Upper lobe of left lung (tissue), 6 donors: ENCODE measurements around the gene RPS2. TPM values are rescaled to one million over a fixed set of nuclear protein-coding genes. Genes with fewer than 3 reads are reported as not detected.
"Not testable (repeated sequence)": the region's sequence is repeated elsewhere in the genome, so short reads cannot be mapped to it uniquely, and the experiment has no call there.

ENCODE experiments used
- ATAC-seq, 2 donors: fragments of 200-7000 bp; cut with Tn5 transposase; one replicate each; pipeline ENCODE4 v1.9.1; 2022; ENCODE audit warnings: mild to moderate bottlenecking in 2 of 2, moderate library complexity in 2 of 2; ENCODE audit not compliant: low FRiP score in 2 of 2
- DNase-seq, 2 donors: peaks; one replicate each; pipeline ENCODE4 v3.0.0-alpha.2; 2019 to 2020
- H3K27ac ChIP-seq, 4 donors: fragments of 200-600 bp; sonication (generic); one replicate each; pipeline ENCODE4 v1.5.1; 2016 to 2019
- H3K27me3 ChIP-seq, 4 donors: fragments of 200-600 bp; sonication (generic); one replicate each; pipeline ENCODE4 v1.5.1; 2017 to 2019
- H3K36me3 ChIP-seq, 4 donors: fragments of 200-600 bp; sonication (generic); one replicate each; pipeline ENCODE4 v1.5.1; 2016 to 2019
- H3K4me1 ChIP-seq, 4 donors: fragments of 200-600 bp; sonication (generic); one replicate each; pipeline ENCODE4 v1.5.1; 2018 to 2019
- H3K4me3 ChIP-seq, 4 donors: fragments of 200-600 bp; sonication (generic); one replicate each; pipeline ENCODE4 v1.5.1; 2017 to 2019; ENCODE audit warnings: mild to moderate bottlenecking in 2 of 4, moderate library complexity in 1 of 4
- H3K9me3 ChIP-seq, 4 donors: fragments of 200-600 bp; sonication (generic); one replicate each; pipeline ENCODE4 v1.5.1; 2018 to 2019
- EP300 ChIP-seq, 4 donors: sonication (generic); formaldehyde crosslinking; IDR thresholded peaks; one replicate each; pipeline ENCODE4 v1.5.1; 2017; ENCODE audit warnings: antibody characterized with exemption in 4 of 4, control low read depth in 2 of 4
- POLR2A ChIP-seq, 4 donors: fragments of 450-650 bp; IDR thresholded peaks; one replicate each; pipeline ENCODE4 v1.5.1; 2016 to 2017; ENCODE audit warnings: antibody characterized with exemption in 4 of 4, mild to moderate bottlenecking in 2 of 4
- POLR2AphosphoS5 ChIP-seq, 2 donors: sonication (generic); formaldehyde crosslinking; IDR thresholded peaks; one replicate each; pipeline ENCODE4 v1.5.1; 2017; ENCODE audit warnings: antibody characterized with exemption in 2 of 2
- WGBS, 2 donors: methylation state at CpG; one replicate each; pipeline ENCODE4 v1.1.5; 2017 to 2018; 5-methylcytosine and 5-hydroxymethylcytosine counted together
- total RNA-seq, 6 donors: library from RNA; depleted of rRNA in 4 of 6; stranded (reverse); fragments of >200 nt in 4 of 6; gene quantifications; one replicate each; pipeline versions ENCODE4 v1.1.0 to v1.2.1, GENCODE V29; 2016 to 2021
- TF ChIP-seq, protein P1 (sequence below), 6 experiments: fragments of 450-650 bp in 4 of 6; fragments of 200-600 bp in 2 of 6; sonication (generic) in 2 of 6; IDR thresholded peaks; one replicate each; pipeline ENCODE4 v1.5.1; 2016 to 2019; ENCODE audit warnings: antibody characterized with exemption in 6 of 6
- donor health status: DM: no; HTN: no; CAD: no; lungs with moderate emphysema.
- donor health status: DM: no; HTN: yes; CAD: no; lungs with severe emphysema.

RPS2 gene
- total RNA-seq = 1,000 to 10,000 TPM; 1,128 to 1,943 (median 1,579) TPM

GRCh38 chr16:1964506-1965395 is at the start of gene RPS2:
Gene RPS2 (minus strand): TSS chr16:1964826. CDS start chr16:1964625, 201 bp downstream.
- H3K4me1 ChIP-seq = peaks cover 26 to 46% (median 30%) of the 10 kb centered on the region in 4 donors
- peak; percentile 79 to 99 (median 91) for TF ChIP-seq POLR2A (IDR thresholded peaks at IDR 0.05)
- TF ChIP-seq EP300 (IDR thresholded peaks at IDR 0.05) = peak in 1 of 4 donors; percentile 63
- peak; percentile 97 to 99 for TF ChIP-seq POLR2AphosphoS5 (IDR thresholded peaks at IDR 0.05)
- TF ChIP-seq, protein P1, sequence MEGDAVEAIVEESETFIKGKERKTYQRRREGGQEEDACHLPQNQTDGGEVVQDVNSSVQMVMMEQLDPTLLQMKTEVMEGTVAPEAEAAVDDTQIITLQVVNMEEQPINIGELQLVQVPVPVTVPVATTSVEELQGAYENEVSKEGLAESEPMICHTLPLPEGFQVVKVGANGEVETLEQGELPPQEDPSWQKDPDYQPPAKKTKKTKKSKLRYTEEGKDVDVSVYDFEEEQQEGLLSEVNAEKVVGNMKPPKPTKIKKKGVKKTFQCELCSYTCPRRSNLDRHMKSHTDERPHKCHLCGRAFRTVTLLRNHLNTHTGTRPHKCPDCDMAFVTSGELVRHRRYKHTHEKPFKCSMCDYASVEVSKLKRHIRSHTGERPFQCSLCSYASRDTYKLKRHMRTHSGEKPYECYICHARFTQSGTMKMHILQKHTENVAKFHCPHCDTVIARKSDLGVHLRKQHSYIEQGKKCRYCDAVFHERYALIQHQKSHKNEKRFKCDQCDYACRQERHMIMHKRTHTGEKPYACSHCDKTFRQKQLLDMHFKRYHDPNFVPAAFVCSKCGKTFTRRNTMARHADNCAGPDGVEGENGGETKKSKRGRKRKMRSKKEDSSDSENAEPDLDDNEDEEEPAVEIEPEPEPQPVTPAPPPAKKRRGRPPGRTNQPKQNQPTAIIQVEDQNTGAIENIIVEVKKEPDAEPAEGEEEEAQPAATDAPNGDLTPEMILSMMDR (IDR thresholded peaks at IDR 0.05) = peak in 2 of 6 experiments; percentile 7 to 31
- ATAC-seq (peak; percentile 97 to 99), DNase-seq (peak; percentile 99 to 100)
- H3K27me3 ChIP-seq = no peaks in the 10 kb centered on the region
- no peaks in the 10 kb centered on the region for H3K9me3 ChIP-seq
- H3K27ac ChIP-seq = peak within 1 kb of the TSS; percentile 98 to 100 (median 98)
- peak within 1 kb of the TSS; percentile 85 to 91 (median 88) for H3K4me3 ChIP-seq
- 0 to 1% methylated on average over 1 to 57 of the region's 97 CpGs for WGBS, 2 donors
- H3K36me3 ChIP-seq = peaks cover 14 to 34% (median 23%) of the 10 kb centered on the region in 4 donors

GRCh38 chr16:2013527-2013926 is 48.9 kb upstream of the RPS2 start:
- no peak overlapping the region for H3K27ac ChIP-seq
- TF ChIP-seq, protein P1 (IDR thresholded peaks at IDR 0.05) = no peak
- no peak for TF ChIP-seq POLR2AphosphoS5 (IDR thresholded peaks at IDR 0.05)
- H3K27me3 ChIP-seq = no peaks in the 10 kb centered on the region
- no peaks in the 10 kb centered on the region for H3K36me3 ChIP-seq
- no peaks in the 10 kb centered on the region for H3K9me3 ChIP-seq
- 90 to 98% methylated on average over 15 of the region's 15 CpGs for WGBS, 2 donors
- ATAC-seq (no peak), DNase-seq (peak in 1 of 2 donors; percentile 58)
- peaks cover 11 to 24% (median 13%) of the 10 kb centered on the region in 4 donors for H3K4me1 ChIP-seq
- no peak overlapping the region for H3K4me3 ChIP-seq

- H3K4me1 ChIP-seq = peaks cover 29 to 42% (median 30%) of the 10 kb centered on the region in 4 donors
- not testable (repeated sequence) for DNase-seq, H3K4me3 ChIP-seq, H3K9me3 ChIP-seq, H3K27me3 ChIP-seq, ATAC-seq, H3K36me3 ChIP-seq, H3K27ac ChIP-seq
- whole genome bisulfite sequencing, 2 donors = 84% methylated on average over 9 of the region's 9 CpGs
These were observed 47.1 kb upstream of the RPS2 start for GRCh38 chr16:2011726-2012125.

DNA sequence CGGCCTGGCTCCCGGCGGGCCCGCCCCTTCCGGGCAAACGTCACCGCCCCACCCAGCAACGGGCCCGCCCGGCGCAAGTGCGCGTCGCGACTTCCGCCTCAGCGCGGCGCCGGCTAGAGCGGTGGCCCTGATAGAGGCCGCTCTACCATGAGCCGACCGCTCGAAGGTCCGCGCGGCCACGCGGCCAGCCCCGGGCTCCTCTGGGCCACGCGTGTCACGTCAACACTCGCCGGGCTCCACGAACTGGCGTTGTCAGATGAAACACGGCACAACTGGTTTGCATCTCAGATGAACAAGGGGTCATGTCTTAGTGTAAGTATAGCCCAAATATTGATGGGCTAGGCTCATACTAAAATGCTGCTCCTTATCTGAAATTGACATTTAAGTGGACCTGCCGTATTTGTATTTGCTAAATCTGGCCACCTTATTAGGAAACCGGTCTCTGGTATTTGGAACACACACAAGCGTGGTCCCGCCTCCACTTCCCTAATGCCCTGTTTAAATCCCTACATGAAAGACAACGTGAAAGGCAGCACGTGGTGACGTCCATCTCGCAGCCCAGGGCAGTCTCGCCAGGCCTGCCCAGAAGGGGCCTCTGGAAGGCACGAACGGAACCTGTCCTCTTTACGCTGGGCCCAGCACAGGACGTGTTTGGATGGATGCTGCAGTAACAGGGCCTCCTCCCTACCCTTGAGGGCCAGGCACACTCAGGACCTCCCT is 45.3 kb upstream of the RPS2 start, which contains the start of gene ZNF598:
TSS of gene ZNF598 (minus strand) at position 31 of the 720 bp plus-strand sequence.
- Histone ChIP-seq H3K4me3 (peak within 1 kb of the TSS; percentile 67 to 100 (median 96)), H3K9me3 (no peaks in the 10 kb centered on the region), H3K27ac (peak within 1 kb of the TSS; percentile 85 to 96 (median 94)), H3K36me3 (no peaks in the 10 kb centered on the region), H3K27me3 (no peaks in the 10 kb centered on the region), H3K4me1 (peaks cover 40 to 52% (median 43%) of the 10 kb centered on the region in 4 donors)
- DNase-seq (peak; percentile 81 to 97), ATAC-seq (peak; percentile 92 to 96)
- 3 to 6% methylated on average over 11 to 30 of the region's 52 CpGs for WGBS, 2 donors
- TF ChIP-seq, protein P1 (IDR thresholded peaks at IDR 0.05) = peak in 3 of 6 experiments; percentile 3 to 16 (median 11)
- peak in 3 of 4 donors; percentile 49 to 94 (median 88) for TF ChIP-seq POLR2A (IDR thresholded peaks at IDR 0.05)
- no peak for TF ChIP-seq EP300 (IDR thresholded peaks at IDR 0.05)
- peak; percentile 80 to 93 for TF ChIP-seq POLR2AphosphoS5 (IDR thresholded peaks at IDR 0.05)
